Ovary (tissue), 3 donors: ENCODE results near the gene SPI1.

Source experiments
- CTCF ChIP-seq, 3 donors: fragments of 450-650 bp in 2 of 3; fragments of 200-600 bp in 1 of 3; IDR thresholded peaks; one replicate each; pipeline versions ENCODE4 v1.5.1 to v1.8.0; 2016 to 2022; ENCODE audit warnings: antibody characterized with exemption in 3 of 3, mild to moderate bottlenecking in 1 of 3
- EP300 ChIP-seq: sonication (generic); formaldehyde crosslinking; IDR thresholded peaks from one replicate; pipeline ENCODE4 v1.6.1; 2017; ENCODE audit warnings: antibody characterized with exemption
- POLR2A ChIP-seq: fragments of 450-650 bp; IDR thresholded peaks from one replicate; pipeline ENCODE4 v1.6.1; 2017; ENCODE audit warnings: antibody characterized with exemption, mild to moderate bottlenecking, moderate library complexity
- donor health status: DM: no; HTN: no; CAD: no.

- TF ChIP-seq CTCF (IDR thresholded peaks at IDR 0.05) = no peak
- TF ChIP-seq POLR2A = no peak
- no peak for TF ChIP-seq EP300
These were observed 12.0 kb upstream of the SPI1 start for GRCh38 chr11:47390422-47390760.
